Kidney (tissue), 14 donors: ENCODE results near the gene C17orf107. TPM values are rescaled to one million over a fixed set of nuclear protein-coding genes. Genes with fewer than 3 reads are reported as not detected.

ENCODE experiments used
- DNase-seq, 5 donors: peaks; one replicate each; pipeline ENCODE4 v3.0.0-alpha.2; 2013 to 2020
- FAIRE-seq: peaks from 2 replicates; lab custom pipeline; 2012; peaks lifted over from hg19 to GRCh38; lab: Jason Lieb, UNC
- H3K27ac ChIP-seq, 2 donors: one replicate each; pipeline ENCODE4 v1.7.0; 2013; ENCODE audit warnings: low read depth in 2 of 2, low read length in 2 of 2, inconsistent platforms in 1 of 2
- H3K27me3 ChIP-seq: one replicate; pipeline ENCODE4 v1.7.1; 2013; ENCODE audit warnings: low read length, inconsistent platforms; ENCODE audit not compliant: control insufficient read depth, insufficient read depth
- H3K36me3 ChIP-seq, 3 donors: one replicate each; pipeline versions ENCODE4 v1.7.0 to v1.7.1; 2013; ENCODE audit warnings: low read length in 3 of 3, control low read depth in 1 of 3, inconsistent platforms in 1 of 3; ENCODE audit not compliant: insufficient read depth in 3 of 3, control insufficient read depth in 2 of 3
- H3K4me1 ChIP-seq, 3 donors: one replicate each; pipeline versions ENCODE4 v1.7.0 to v1.7.1; 2013; ENCODE audit warnings: low read length in 3 of 3, inconsistent platforms in 1 of 3, low read depth in 1 of 3; ENCODE audit not compliant: control insufficient read depth in 2 of 3, insufficient read depth in 2 of 3
- H3K4me3 ChIP-seq, 3 donors: one replicate each; pipeline versions ENCODE4 v1.7.0 to v1.8.1; 2013; ENCODE audit warnings: low read length in 3 of 3, control low read depth in 1 of 3, inconsistent platforms in 1 of 3
- H3K9ac ChIP-seq, 3 donors: one replicate each; pipeline versions ENCODE4 v1.7.0 to v1.7.1; 2013; ENCODE audit warnings: low read length in 3 of 3, control low read depth in 1 of 3, inconsistent platforms in 1 of 3
- H3K9me3 ChIP-seq, 3 donors: one replicate each; pipeline versions ENCODE4 v1.7.0 to v1.7.1; 2013; ENCODE audit warnings: low read length in 3 of 3, control low read depth in 1 of 3, inconsistent platforms in 1 of 3; ENCODE audit not compliant: control insufficient read depth in 2 of 3, insufficient read depth in 1 of 3
- CTCF ChIP-seq: IDR thresholded peaks from 3 replicates; pipeline ENCODE4 v1.5.1; 2012; ENCODE audit warnings: mild to moderate bottlenecking, moderate library complexity, borderline replicate concordance; ENCODE audit not compliant: insufficient read depth; ENCODE audit errors: extremely low read depth
- intact Hi-C: fragments of 100-400 bp; cut with DNase I; formaldehyde crosslinking; loops from one replicate; pipeline ENCODE4 v1.11.1; 2022
- polyA plus RNA-seq: library from polyadenylated mRNA; stranded (reverse); fragments of 350-450 nt; fragmentation: Illumina TruSeq; extraction: RNeasy Lipid Tissue Mini Kit (QIAGEN cat#74804); gene quantifications from one replicate; pipeline ENCODE4 v1.2.3, GENCODE V29; 2014; ENCODE audit warnings: low read depth, low replicate concordance; ENCODE audit not compliant: insufficient read depth
- total RNA-seq: library from RNA; stranded (reverse); fragmentation: NEBNext Ultra II Directional; extraction: Animal tissue kit (Norgen Biotek cat#: 25700); gene quantifications from one replicate; pipeline ENCODE4 v1.2.1, GENCODE V29; 2021
- donor health status: control.
- donor health status: control.
- donor health status: control.
- donor health status: control.
- donor health status: control.
- donor health status: DM: yes; HTN: yes; CAD: no.
- donor health status: Normal renal cell carcinoma (clear cell type).

The C17orf107 gene
- total and polyA plus RNA-seq, 2 donors from 2014 or later = 2.5 to 4.4 TPM

DNA sequence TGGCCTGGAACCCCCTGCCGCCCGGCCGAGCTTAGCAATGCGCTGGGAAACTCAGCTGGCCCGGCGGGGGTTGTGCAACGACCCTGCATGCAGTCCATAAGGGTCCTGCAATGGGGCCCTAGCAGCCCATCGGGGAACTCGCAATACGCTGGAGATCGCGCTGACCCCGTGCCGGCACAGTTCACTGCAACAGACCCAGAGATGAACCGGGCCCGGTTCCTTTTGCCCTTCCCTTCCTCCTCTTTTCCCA lies 40.1 kb downstream of the C17orf107 start:
- no peak for TF ChIP-seq CTCF
- Histone ChIP-seq H3K36me3 (peaks cover 0 to 32% (median 17%) of the 10 kb centered on the region in 3 donors), H3K4me1 (peaks cover 5 to 26% (median 18%) of the 10 kb centered on the region in 3 donors), H3K4me3 (peak overlapping the region; percentile 80 to 95 (median 81)), H3K9ac (peak overlapping the region; percentile 45 to 96 (median 67)), H3K27me3 (no peaks in the 10 kb centered on the region), H3K9me3 (no peaks in the 10 kb centered on the region), H3K27ac (peak overlapping the region; percentile 86 to 87)
- FAIRE-seq (no peak), DNase-seq (peak in 3 of 5 donors; percentile 44 to 86 (median 54))
- intact Hi-C loops = no loop called here

DNA sequence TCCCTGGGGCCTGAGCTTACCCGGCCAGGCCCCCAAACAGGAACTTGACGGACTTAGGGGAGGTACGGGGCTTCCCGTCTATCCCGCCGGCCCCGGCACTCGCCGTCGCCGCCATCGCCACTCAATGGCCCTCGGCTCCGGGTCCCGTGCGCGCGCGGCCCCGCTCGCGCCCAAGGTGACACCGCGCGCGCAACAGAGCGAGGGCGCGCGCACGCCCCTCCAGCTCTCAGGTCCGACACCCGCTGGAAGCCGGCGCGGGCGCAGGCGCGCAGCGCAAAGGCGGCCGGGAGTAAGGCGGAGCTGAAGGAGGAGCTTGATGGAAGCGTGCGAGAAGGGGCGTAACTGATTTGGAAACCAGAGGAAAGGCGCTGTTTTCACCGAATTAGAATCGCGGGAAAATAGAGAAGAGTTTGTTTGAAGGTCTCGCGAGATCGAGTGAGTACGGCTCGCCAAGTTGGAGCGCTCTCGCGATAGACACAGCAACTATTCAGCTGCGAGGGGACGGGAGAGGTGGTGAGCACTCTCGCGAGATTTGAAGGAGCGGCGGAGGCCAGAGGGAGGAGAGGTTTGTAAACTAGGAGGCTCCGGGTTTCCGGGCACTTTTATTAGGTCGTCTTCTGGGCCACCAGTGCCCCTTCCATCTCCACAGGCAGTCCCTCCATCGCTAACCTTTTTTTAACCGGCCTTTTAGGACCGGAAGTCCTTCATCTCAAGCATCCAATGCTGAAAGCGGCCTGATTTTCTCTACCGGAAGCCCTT lies 40.6 kb downstream of the C17orf107 start, which contains the start of the genes RNF167 and SLC25A11:
Gene RNF167 (plus strand): TSS at position 473 of the 759 bp plus-strand sequence. CDS start 642 bp downstream, outside the sequence.
Gene SLC25A11 (minus strand): TSS at position 251 of the 759 bp plus-strand sequence. CDS start 136 bp downstream, at position 115.
- DNase-seq = peak; percentile 98 to 100 (median 98)
- Histone ChIP-seq H3K27ac (peak within 1 kb of the TSS; percentile 86 to 87), H3K9ac (peak within 1 kb of the TSS; percentile 45 to 96 (median 68)), H3K9me3 (no peaks in the 10 kb centered on the region), H3K27me3 (no peaks in the 10 kb centered on the region), H3K4me3 (peak within 1 kb of the TSS; percentile 80 to 95 (median 84)), H3K36me3 (peaks cover 0 to 36% (median 19%) of the 10 kb centered on the region in 3 donors), H3K4me1 (peaks cover 5 to 29% (median 18%) of the 10 kb centered on the region in 3 donors)
- peak; percentile 85 for FAIRE-seq
- intact Hi-C loops = no loop called here
- peak; percentile 14 for TF ChIP-seq CTCF

DNA sequence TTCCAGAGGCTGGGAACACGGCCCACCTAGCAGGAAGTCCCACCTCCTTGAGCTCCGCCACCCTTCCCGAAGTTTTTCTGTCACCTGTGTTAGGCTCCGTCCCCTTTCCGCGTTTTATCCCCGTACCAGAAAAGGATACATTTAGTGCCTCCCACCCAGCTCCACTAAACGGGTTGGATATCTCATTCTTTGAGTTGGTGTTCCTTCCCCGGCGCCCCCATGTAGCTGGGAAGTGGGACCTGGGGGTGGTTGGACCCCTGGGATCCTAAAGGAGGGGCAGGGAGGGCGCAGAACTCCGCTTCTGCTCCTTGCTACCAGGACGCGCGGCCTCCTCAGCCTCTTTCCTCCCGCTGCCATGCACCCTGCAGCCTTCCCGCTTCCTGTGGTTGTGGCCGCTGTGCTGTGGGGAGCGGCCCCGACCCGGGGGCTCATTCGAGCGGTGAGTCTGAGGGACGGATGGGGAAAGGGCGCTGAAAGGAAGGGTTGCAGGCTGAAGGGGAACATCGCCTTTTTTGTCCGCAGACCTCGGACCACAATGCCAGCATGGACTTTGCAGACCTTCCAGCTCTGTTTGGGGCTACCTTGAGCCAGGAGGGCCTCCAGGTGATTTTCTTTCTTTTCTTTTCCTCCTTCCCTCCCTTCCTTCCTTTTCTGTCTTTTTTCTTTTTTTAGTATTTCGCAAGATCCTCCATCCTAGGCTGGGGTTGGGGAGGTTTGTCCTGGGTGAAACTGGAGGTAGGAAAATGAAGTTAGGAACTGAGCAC lies 41.4 kb downstream of the C17orf107 start:
- Histone ChIP-seq H3K27ac (peak overlapping the region; percentile 86 to 87), H3K9ac (peak overlapping the region; percentile 34 to 87 (median 68)), H3K36me3 (peaks cover 2 to 36% (median 22%) of the 10 kb centered on the region in 3 donors), H3K4me3 (peak overlapping the region; percentile 68 to 95 (median 84)), H3K4me1 (peaks cover 5 to 37% (median 18%) of the 10 kb centered on the region in 3 donors), H3K9me3 (no peaks in the 10 kb centered on the region), H3K27me3 (no peaks in the 10 kb centered on the region)
- peak in 2 of 5 donors; percentile 60 to 90 for DNase-seq
- TF ChIP-seq CTCF = no peak
- FAIRE-seq = no peak
- intact Hi-C loops = no loop called here
